ENCODE results near the gene NLGN1.

GRCh38 chr3:174253196-174253823 lies 855.8 kb downstream of the NLGN1 start:
- no peak for TF ChIP-seq CTCF (IDR thresholded peaks at IDR 0.05)
- TF ChIP-seq EP300 (IDR thresholded peaks at IDR 0.05): no peak
- TF ChIP-seq POLR2A (IDR thresholded peaks at IDR 0.05): no peak
- TF ChIP-seq POLR2AphosphoS5 (IDR thresholded peaks at IDR 0.05): no peak

Data from suprapubic skin (tissue), 4 donors.